HepG2 (cell line): Measurements from ENCODE around the gene TECRL.

Source experiments
- BRD4 ChIP-seq: sonication (generic); formaldehyde crosslinking; IDR thresholded peaks from 2 replicates; pipeline ENCODE4 v1.4.0; 2020; ENCODE audit warnings: missing genetic modification reagents
- CTCF ChIP-seq: sonication (generic); formaldehyde crosslinking; IDR thresholded peaks from 2 replicates; pipeline ENCODE4 v1.5.0; 2020; ENCODE audit warnings: mild to moderate bottlenecking, missing genetic modification reagents, moderate library complexity
- EZH2 ChIP-seq: conservative IDR thresholded peaks from 2 replicates; pipeline ENCODE4 v1.6.1; 2012; ENCODE audit warnings: mild to moderate bottlenecking, low read depth, low read length, moderate library complexity
- IRF2 ChIP-seq: IDR thresholded peaks from 2 replicates; pipeline ENCODE4 v1.6.1; 2018; ENCODE audit warnings: missing genetic modification reagents, missing compliant biosample characterization
- POLR2A ChIP-seq, 2 experiments: IDR thresholded peaks; 2 replicates each; pipeline ENCODE4 v1.6.1; 2011; ENCODE audit warnings: low read depth in 2 of 2, low read length in 2 of 2, mild to moderate bottlenecking in 1 of 2, moderate library complexity in 1 of 2; ENCODE audit not compliant: insufficient read depth in 1 of 2
- POLR2AphosphoS2 ChIP-seq: IDR thresholded peaks from 2 replicates; pipeline ENCODE4 v1.6.1; 2011; ENCODE audit warnings: low read depth, low read length, improper control_type of control experiment
- RAD21 ChIP-seq: fragments of 450-650 bp; formaldehyde crosslinking; IDR thresholded peaks from 2 replicates; pipeline ENCODE4 v1.5.0; 2020; ENCODE audit warnings: mild to moderate bottlenecking
- RELA ChIP-seq: sonication (generic); formaldehyde crosslinking; IDR thresholded peaks from 2 replicates; pipeline ENCODE4 v1.4.0; 2020; ENCODE audit warnings: missing genetic modification reagents
- RERE ChIP-seq: IDR thresholded peaks from 2 replicates; pipeline ENCODE4 v1.6.1; 2016; ENCODE audit warnings: low read depth, missing genetic modification reagents, missing compliant biosample characterization
- ZNF567 ChIP-seq: sonication (generic); formaldehyde crosslinking; IDR thresholded peaks from 2 replicates; pipeline ENCODE4 v1.8.1; 2023; ENCODE audit warnings: mild to moderate bottlenecking, missing genetic modification reagents, borderline replicate concordance
- ZNF605 ChIP-seq: sonication (generic); formaldehyde crosslinking; IDR thresholded peaks from 2 replicates; pipeline ENCODE4 v1.8.0; 2022; ENCODE audit warnings: mild to moderate bottlenecking, missing genetic modification reagents
- TF ChIP-seq, protein P1 (sequence below): sonication (generic); formaldehyde crosslinking; IDR thresholded peaks from 2 replicates; pipeline ENCODE4 v1.4.0; 2020; ENCODE audit warnings: mild to moderate bottlenecking, missing genetic modification reagents

DNA sequence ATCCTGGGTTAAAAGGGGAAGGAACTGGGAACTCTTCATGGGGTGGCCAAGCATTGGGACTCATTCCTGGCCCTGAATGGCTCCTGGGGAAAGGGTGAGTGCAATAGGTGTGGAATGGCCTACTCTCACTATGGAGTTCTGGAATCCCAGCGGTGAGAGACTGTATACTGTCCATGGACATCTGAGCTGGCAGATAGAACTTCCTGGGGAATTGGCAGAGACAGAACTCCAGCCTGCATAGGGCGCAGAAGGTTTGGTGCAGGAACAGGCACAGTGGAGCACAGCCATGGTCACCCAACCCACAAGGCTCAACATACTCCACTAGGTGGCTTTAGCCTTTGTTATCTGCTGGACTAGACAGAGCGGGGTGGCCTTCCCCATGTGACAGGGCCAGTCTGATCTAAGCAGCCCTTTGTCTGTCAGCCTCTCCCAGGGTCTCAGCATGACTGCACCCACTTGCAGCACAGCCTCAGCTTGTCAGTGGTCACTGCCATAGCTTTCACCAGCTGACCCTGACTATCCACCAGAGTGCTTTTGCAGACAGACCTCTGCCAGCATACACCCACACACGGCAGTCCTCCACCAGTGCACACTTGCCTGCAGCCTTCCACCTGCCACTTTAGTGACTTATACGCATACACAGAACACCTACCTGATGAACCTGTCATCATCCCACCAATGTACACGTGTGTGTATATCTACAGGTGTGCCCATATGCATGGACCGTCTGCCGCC lies 48.4 kb downstream of the TECRL start:
- no peak for TF ChIP-seq IRF2 (CRISPR knock-in tag)
- TF ChIP-seq ZNF605 (CRISPR knock-in tag) = no peak
- TF ChIP-seq CTCF (CRISPR knock-in tag) = no peak
- no peak for TF ChIP-seq RERE (CRISPR knock-in tag)
- TF ChIP-seq BRD4 (CRISPR knock-in tag) = no peak
- no peak for TF ChIP-seq EZH2
- TF ChIP-seq RAD21 = no peak
- TF ChIP-seq, protein P1, sequence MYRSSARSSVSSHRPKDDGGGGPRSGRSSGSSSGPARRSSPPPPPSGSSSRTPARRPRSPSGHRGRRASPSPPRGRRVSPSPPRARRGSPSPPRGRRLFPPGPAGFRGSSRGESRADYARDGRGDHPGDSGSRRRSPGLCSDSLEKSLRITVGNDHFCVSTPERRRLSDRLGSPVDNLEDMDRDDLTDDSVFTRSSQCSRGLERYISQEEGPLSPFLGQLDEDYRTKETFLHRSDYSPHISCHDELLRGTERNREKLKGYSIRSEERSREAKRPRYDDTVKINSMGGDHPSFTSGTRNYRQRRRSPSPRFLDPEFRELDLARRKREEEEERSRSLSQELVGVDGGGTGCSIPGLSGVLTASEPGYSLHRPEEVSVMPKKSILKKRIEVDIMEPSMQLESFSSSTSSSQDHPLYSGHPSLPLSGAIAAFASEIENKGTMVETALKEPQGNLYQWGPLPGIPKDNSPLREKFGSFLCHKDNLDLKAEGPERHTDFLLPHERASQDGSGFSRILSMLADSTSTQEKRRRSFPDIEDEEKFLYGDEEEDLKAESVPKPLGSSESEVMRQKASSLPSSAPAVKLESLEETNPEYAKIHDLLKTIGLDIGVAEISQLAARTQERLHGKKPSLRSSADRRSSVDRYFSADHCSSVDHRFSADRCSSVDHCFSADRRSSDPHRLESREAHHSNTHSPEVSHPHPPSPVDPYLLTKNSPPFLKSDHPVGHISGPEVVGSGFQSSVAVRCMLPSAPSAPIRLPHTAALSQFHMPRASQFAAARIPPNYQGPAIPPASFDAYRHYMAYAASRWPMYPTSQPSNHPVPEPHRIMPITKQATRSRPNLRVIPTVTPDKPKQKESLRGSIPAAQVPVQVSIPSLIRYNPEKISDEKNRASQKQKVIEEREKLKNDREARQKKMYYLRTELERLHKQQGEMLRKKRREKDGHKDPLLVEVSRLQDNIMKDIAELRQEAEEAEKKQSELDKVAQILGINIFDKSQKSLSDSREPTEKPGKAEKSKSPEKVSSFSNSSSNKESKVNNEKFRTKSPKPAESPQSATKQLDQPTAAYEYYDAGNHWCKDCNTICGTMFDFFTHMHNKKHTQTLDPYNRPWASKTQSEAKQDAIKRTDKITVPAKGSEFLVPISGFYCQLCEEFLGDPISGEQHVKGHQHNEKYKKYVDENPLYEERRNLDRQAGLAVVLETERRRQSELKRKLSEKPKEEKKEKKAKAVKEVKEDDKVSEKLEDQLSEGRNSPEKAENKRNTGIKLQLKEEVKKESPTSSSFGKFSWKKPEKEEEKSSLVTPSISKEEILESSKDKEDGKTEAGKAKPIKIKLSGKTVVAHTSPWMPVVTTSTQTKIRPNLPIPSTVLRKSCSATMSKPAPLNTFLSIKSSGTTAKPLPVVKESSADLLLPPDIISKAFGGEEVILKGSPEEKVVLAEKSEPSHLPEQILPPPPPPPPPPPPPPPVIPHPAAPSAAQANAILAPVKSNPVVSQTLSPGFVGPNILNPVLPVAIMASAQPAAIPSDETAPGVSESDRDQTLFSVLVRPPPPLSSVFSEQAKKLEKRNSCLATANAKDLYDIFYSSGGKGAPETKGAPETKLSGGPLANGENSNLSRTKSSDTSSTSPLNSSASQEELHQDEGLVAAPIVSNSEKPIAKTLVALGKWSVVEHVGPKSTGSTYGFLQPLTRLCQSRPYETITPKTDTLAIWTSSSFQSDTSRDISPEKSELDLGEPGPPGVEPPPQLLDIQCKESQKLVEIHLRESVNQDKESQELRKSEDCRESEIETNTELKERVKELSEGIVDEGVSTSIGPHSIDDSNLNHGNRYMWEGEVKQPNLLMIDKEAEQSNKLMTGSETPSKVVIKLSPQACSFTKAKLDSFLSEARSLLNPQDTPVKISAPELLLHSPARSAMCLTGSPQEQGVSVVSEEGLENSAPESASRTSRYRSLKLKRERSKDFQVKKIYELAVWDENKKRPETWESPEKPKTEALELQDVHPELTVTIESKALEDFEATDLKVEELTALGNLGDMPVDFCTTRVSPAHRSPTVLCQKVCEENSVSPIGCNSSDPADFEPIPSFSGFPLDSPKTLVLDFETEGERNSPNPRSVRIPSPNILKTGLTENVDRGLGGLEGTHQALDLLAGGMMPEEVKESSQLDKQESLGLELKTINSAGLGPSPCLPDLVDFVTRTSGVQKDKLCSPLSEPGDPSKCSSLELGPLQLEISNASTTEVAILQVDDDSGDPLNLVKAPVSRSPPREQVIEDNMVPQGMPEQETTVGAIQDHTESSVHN (CRISPR knock-in tag) = no peak
- TF ChIP-seq POLR2A (IDR thresholded peaks at IDR 0.05; ENCODE audit: insufficient read depth in 1 of 2, low read depth in 2 of 2, low read length in 2 of 2) = no peak
- TF ChIP-seq POLR2AphosphoS2 = no peak
- TF ChIP-seq RELA (CRISPR knock-in tag) = no peak
- no peak for TF ChIP-seq ZNF567 (CRISPR knock-in tag)
